Esophagus (tissue), 2 donors: ENCODE measurements around the gene CPB1. TPM values are rescaled to one million over a fixed set of nuclear protein-coding genes. Genes with fewer than 3 reads are reported as not detected.

ENCODE experiments used
- H3K27ac ChIP-seq, 2 donors: one replicate each; pipeline ENCODE4 v1.5.1; 2013; ENCODE audit warnings: low read depth in 2 of 2, mild to moderate bottlenecking in 2 of 2, inconsistent platforms in 1 of 2, low read length in 1 of 2, moderate library complexity in 1 of 2
- H3K27me3 ChIP-seq, 2 donors: one replicate each; pipeline ENCODE4 v1.6.1; 2013; ENCODE audit warnings: low read length in 2 of 2, control low read depth in 1 of 2, mild to moderate bottlenecking in 1 of 2; ENCODE audit not compliant: insufficient read depth in 2 of 2, control insufficient read depth in 1 of 2
- H3K36me3 ChIP-seq, 2 donors: one replicate each; pipeline ENCODE4 v1.6.1; 2013; ENCODE audit warnings: low read length in 1 of 2; ENCODE audit not compliant: control insufficient read depth in 2 of 2, insufficient read depth in 2 of 2
- H3K4me1 ChIP-seq, 2 donors: one replicate each; pipeline ENCODE4 v1.6.1; 2013; ENCODE audit warnings: low read length in 1 of 2; ENCODE audit not compliant: control insufficient read depth in 2 of 2, insufficient read depth in 2 of 2
- H3K4me3 ChIP-seq, 2 donors: one replicate each; pipeline ENCODE4 v1.5.1; 2013; ENCODE audit warnings: low read length in 2 of 2, mild to moderate bottlenecking in 2 of 2, low read depth in 1 of 2, moderate library complexity in 1 of 2
- H3K9me3 ChIP-seq, 2 donors: one replicate each; pipeline ENCODE4 v1.6.1; 2013; ENCODE audit warnings: mild to moderate bottlenecking in 2 of 2, low read depth in 1 of 2, low read length in 1 of 2, moderate library complexity in 1 of 2; ENCODE audit not compliant: control insufficient read depth in 2 of 2, insufficient read depth in 1 of 2
- WGBS, 2 donors: extraction: QIAGEN DNeasy Blood & Tissue Kit; methylation state at CpG; one replicate each; pipeline ENCODE4 v1.1.7; 2013; 5-methylcytosine and 5-hydroxymethylcytosine counted together
- polyA plus RNA-seq, 2 donors: library from polyadenylated mRNA; stranded (reverse); fragments of 200-250 nt; gene quantifications; one replicate each; pipeline ENCODE4 v1.2.3, GENCODE V29; 2013
- donor health status: healthy with polysubstance abuse.
- donor health status: Bipolar disorder and iron deficiency.

Gene CPB1
- polyA plus RNA-seq, 2 donors, result 0.21 to 0.29 TPM

DNA sequence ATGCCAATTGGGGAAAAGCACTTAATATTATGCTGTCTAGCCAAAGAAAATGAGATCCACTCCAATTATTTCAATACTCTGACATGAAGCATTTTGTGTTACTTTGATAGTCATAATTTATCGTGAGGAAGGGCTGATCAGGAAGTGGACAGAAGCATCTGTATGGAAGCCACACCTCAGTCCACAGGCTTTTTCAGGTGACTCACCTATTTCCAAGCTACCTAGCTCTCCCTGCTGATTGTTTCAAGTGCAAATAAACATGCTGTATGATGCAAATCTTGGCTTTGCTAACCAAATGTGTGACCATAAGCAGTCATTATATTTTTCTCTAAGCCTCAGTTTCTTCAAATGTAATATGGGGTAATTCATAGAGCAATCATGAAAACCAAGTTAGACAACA is 30.8 kb upstream of the CPB1 start:
- Histone ChIP-seq H3K9me3 (no peaks in the 10 kb centered on the region), H3K4me1 (no peaks in the 10 kb centered on the region), H3K4me3 (no peak overlapping the region), H3K27ac (no peak overlapping the region), H3K27me3 (no peaks in the 10 kb centered on the region), H3K36me3 (no peaks in the 10 kb centered on the region)
- WGBS, 2 donors, result 38 to 44% methylated on average over 1 of the region's 1 CpG

DNA sequence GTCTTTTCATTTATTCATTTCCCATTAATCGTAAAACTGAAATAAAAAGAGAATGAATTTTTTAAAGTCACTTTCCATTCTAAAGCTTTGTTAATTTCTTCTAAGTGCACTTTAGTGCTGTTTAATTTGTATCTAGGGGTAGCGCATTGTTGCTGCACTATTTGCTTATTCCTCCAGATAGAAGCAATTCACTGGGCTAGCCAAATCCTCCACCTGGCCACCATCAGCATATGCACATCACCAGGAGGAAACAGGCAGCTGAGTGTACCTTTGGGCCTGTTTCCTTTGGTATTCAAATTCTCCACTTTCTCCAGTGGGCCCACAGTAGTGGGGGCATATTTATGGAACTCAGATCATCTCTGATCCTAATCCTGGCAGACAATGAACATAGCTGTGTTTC is 29.8 kb upstream of the CPB1 start:
- Histone ChIP-seq H3K36me3 (no peaks in the 10 kb centered on the region), H3K4me3 (no peak overlapping the region), H3K27ac (no peak overlapping the region), H3K9me3 (no peaks in the 10 kb centered on the region), H3K4me1 (no peaks in the 10 kb centered on the region), H3K27me3 (no peaks in the 10 kb centered on the region)
- 89 to 91% methylated on average over 2 of the region's 2 CpGs for WGBS, 2 donors

DNA sequence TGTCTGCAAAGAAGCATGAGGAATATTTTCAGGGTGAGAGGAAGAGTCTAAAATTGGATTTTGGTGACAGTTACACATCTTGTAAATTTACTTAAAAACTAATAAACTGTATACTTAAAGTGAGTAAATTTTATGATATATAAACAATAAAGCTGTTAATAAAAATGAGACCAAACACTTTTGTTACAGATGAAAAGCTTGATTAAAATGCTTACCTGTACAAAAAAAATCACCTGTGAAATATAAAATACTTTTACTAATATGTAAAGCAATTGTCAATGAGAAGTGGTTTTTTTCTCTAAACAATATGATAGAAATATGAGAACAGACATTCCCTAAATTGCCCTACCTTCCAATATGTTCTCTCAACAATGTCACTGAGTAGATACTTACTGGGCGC is 27.2 kb upstream of the CPB1 start:
- Histone ChIP-seq H3K27ac (no peak overlapping the region), H3K36me3 (no peaks in the 10 kb centered on the region), H3K9me3 (no peaks in the 10 kb centered on the region), H3K27me3 (no peaks in the 10 kb centered on the region), H3K4me3 (no peak overlapping the region), H3K4me1 (no peaks in the 10 kb centered on the region)
- WGBS, 2 donors, result 84 to 91% methylated on average over 1 of the region's 1 CpG

DNA sequence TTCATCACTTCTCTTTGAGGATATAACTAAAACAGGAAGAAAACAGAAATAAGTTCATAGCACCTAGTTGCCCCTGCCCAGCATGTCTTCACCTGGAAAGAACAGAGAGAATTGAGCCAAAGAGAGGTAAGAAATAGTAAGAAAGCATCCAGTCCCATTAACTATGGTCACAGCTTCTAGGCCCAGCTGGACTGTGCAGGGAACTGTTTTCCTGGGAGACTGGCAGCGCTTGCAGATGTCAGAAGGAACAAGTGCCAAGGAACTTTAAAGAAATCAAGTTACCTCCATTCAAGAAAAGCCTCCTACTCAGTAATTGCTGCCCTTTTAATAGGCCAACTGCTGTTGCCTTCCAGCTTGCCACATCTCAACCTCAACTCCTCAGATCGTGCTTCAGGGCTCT is 17.8 kb upstream of the CPB1 start:
- WGBS, 2 donors, result 65 to 67% methylated on average over 2 of the region's 2 CpGs
- H3K4me3 ChIP-seq, result no peak overlapping the region

DNA sequence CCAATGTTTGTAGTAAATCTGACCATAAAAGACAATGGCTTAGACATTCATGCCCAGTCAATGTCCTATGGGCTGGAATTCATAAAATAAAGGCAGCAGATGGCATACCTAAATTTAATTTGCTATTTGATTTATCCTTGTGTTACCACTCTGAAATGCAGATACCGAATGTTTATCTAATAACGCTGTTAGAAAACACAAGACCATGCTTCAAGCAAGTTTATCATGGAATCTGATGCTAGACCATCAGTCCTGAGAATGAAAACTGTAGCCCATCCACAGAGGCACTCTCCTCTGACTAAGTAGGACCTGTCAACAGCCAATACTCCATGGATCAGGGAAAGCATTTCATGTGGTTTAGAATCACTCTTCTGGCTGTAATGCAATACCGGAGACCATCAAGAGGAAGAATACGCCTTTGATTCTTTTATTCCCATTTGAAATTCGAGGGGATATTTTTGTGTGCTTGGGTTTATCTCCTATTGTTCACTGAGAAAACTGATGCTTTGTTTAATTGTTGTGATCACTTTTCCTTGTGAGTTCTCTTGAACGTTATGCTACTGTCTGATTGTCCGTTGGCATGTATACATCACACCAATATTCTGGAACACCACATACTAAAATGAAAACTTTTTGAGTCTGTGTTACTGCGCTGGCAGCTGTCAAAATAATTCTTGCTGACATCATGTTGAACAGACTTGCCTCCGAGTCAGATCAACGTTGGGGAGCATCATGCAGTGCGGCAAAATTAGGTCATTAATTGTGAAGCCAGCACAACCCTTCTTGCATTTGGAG is 12.1 kb upstream of the CPB1 start:
- 76 to 80% methylated on average over 11 of the region's 11 CpGs for WGBS, 2 donors
- no peak overlapping the region for H3K27ac ChIP-seq
- no peaks in the 10 kb centered on the region for H3K4me1 ChIP-seq
- no peaks in the 10 kb centered on the region for H3K27me3 ChIP-seq
- no peaks in the 10 kb centered on the region for H3K36me3 ChIP-seq
- H3K9me3 ChIP-seq, result no peaks in the 10 kb centered on the region
- H3K4me3 ChIP-seq, result no peak overlapping the region

More for the DNA sequence above, 17.8 kb upstream of the CPB1 start:
- no peak overlapping the region for H3K27ac ChIP-seq
- H3K4me1 ChIP-seq, result no peaks in the 10 kb centered on the region
- H3K36me3 ChIP-seq, result no peaks in the 10 kb centered on the region
- H3K9me3 ChIP-seq, result no peaks in the 10 kb centered on the region
- H3K27me3 ChIP-seq, result no peaks in the 10 kb centered on the region

DNA sequence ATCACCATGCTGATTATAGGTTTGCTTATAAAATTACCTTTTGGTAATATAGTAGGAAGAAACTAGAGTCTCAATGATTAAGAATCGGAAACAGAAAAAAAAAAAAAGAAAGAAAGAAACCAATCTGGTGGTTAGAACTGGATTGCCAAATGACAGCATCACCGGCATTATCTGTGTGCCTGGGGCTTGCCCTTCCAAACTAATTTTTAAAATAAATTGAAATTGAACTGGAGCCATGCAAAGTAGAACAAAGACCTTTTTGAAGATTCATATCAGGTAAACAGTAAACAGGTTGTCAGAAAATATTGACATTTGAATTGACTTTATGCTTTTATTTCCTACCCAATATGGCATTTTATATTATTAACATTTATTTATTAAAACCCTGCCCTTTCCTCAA is 11.2 kb upstream of the CPB1 start:
- 83 to 88% methylated on average over 2 of the region's 2 CpGs for whole genome bisulfite sequencing, 2 donors

DNA sequence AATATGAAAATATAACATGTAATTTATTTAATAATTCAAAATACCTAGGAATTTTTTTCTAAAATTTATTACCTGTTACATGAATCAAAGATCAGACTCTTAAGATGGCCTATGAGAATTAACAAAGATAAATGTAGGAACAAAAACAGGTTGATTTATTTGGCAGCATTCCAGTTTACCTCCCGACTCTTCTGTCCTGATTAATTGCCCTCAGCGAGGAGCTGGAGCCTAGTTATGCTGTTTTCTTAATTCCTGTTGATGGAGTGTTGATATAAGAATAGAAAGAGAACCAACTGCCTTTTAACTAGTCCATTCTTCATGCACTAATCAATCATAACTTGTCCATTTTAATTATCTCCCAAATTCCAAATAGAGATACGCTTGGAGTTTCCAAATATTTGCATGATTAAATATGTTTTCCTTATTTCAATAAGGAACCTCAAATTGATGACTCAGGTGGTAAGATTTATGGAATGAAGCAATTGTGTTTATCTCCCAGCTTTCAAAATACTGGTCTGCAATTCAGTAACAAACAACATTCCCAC is 10.6 kb upstream of the CPB1 start:
- 27 to 29% methylated on average over 3 of the region's 3 CpGs for WGBS, 2 donors
- H3K4me3 ChIP-seq, result no peak overlapping the region
- H3K36me3 ChIP-seq, result no peaks in the 10 kb centered on the region
- H3K27me3 ChIP-seq, result no peaks in the 10 kb centered on the region
- H3K9me3 ChIP-seq, result no peaks in the 10 kb centered on the region
- H3K27ac ChIP-seq, result no peak overlapping the region
- no peaks in the 10 kb centered on the region for H3K4me1 ChIP-seq

More for the DNA sequence above, 11.2 kb upstream of the CPB1 start:
- Histone ChIP-seq H3K27me3 (no peaks in the 10 kb centered on the region), H3K36me3 (no peaks in the 10 kb centered on the region), H3K9me3 (no peaks in the 10 kb centered on the region), H3K27ac (no peak overlapping the region), H3K4me1 (no peaks in the 10 kb centered on the region), H3K4me3 (no peak overlapping the region)

DNA sequence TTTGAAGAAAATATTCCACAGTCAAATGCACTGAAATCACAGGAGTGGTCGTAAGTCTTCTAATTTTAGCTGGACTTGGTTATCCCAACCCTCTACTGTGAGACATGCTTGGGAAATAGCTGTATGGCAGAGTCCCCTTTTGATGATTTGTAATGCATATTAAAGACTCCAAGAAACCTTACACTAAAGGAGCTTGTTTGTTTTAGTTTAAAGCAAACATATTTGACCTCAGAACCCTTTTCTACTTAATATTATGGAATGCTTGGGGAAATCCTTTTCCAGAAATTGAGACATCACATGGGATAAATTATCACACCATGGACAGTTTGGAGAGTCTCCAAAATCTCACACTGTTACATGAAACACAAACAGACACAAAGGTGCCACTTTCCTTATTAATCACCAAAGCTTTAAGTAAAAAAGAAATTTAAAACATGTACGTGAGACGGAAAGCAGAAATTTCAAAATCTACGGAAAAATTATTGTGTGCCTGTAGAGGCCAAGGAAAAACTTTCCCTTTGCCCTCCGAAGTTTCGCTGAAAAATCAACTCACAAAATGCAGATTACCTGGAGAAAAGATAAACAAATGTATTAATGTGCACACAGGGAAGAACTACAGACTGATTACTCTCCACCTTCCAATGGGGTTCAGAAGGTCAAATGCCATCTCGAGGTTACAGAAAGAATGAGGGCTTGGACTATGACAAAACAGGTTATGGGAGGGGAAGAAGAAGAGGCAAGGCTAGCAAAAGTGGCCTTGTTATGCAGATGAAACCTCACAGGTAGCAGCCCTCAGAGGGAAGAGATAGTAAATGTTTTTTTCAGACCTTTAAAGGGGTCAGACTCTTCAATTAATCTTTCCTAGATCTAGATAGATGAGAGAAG is 7.0 kb upstream of the CPB1 start:
- Histone ChIP-seq H3K9me3 (no peaks in the 10 kb centered on the region), H3K4me1 (no peaks in the 10 kb centered on the region), H3K36me3 (no peaks in the 10 kb centered on the region), H3K27me3 (no peaks in the 10 kb centered on the region), H3K4me3 (no peak overlapping the region), H3K27ac (no peak overlapping the region)
- 51 to 58% methylated on average over 7 of the region's 7 CpGs for WGBS, 2 donors

DNA sequence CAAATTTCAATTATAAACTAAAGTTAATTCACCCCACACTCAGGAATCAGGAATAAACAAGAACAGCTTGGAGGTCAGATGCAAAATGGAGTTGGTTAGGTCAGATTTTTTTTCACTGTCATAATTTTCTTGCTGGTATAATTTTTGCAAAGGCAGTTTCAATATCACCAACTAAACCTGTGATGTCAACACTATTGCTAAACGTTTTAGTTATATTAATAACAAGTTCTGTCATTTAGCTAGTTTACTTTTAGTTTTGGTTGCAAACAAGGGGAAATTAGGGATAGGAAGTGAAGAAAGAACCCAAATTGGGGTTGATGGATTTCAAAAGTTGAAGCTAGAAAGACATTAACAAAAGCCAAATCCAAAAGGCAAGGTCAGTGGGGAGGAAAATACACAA is 4.6 kb upstream of the CPB1 start:
- 39 to 58% methylated on average over 1 of the region's 1 CpG for WGBS, 2 donors
- Histone ChIP-seq H3K4me3 (no peak overlapping the region), H3K27ac (no peak overlapping the region), H3K27me3 (no peaks in the 10 kb centered on the region), H3K36me3 (no peaks in the 10 kb centered on the region), H3K4me1 (no peaks in the 10 kb centered on the region), H3K9me3 (no peaks in the 10 kb centered on the region)
